Measurements from ENCODE around the gene RHO.

- no peak for TF ChIP-seq POLR2A (IDR thresholded peaks at IDR 0.05)
- no peak for TF ChIP-seq CTCF (IDR thresholded peaks at IDR 0.05)
Observed at GRCh38 chr3:129486664-129487035, 41.8 kb upstream of the RHO start.

Data from body of pancreas (tissue), 4 donors.